OCI-LY1 (cell line): Measurements from ENCODE around the gene HECW1.
"Not testable (repeated sequence)": the region's sequence is repeated elsewhere in the genome, so short reads cannot be mapped to it uniquely, and the experiment has no call there.

Source experiments
- H2AFZ ChIP-seq: fragments of 200-600 bp; sonication (generic), shearing (Covaris generic); 2 replicates; pipeline ENCODE4 v1.6.0; 2014; ENCODE audit warnings: antibody characterized with exemption, mild to moderate bottlenecking, low read length
- H3F3A ChIP-seq: fragments of 200-600 bp; sonication (generic), shearing (Covaris generic); 2 replicates; pipeline ENCODE4 v1.6.0; 2014; ENCODE audit warnings: mild to moderate bottlenecking, antibody characterized with exemption, low read length, moderate library complexity; ENCODE audit not compliant: insufficient read depth
- H3K27ac ChIP-seq: fragments of 200-600 bp; sonication (generic); 2 replicates; pipeline ENCODE4 v1.5.1; 2014; ENCODE audit warnings: low read length, mixed run types, mild to moderate bottlenecking, low read depth; ENCODE audit not compliant: poor library complexity, severe bottlenecking
- H3K27me3 ChIP-seq: fragments of 200-600 bp; sonication (generic); 2 replicates; pipeline ENCODE4 v1.6.0; 2014; ENCODE audit warnings: antibody characterized with exemption, mild to moderate bottlenecking, low read length, moderate library complexity; ENCODE audit not compliant: insufficient read depth
- H3K36me3 ChIP-seq: fragments of 200-600 bp; sonication (generic); 2 replicates; pipeline ENCODE4 v1.6.1; 2014; ENCODE audit warnings: mild to moderate bottlenecking, antibody characterized with exemption, low read length, moderate library complexity, mixed read lengths; ENCODE audit not compliant: insufficient read depth
- H3K4me1 ChIP-seq: fragments of 200-600 bp; sonication (generic); 2 replicates; pipeline ENCODE4 v1.5.1; 2014; ENCODE audit warnings: mild to moderate bottlenecking, low read length, moderate library complexity; ENCODE audit not compliant: insufficient read depth, severe bottlenecking
- H3K4me2 ChIP-seq: fragments of 200-600 bp; sonication (generic), shearing (Covaris generic); 2 replicates; pipeline ENCODE4 v1.6.1; 2014; ENCODE audit warnings: low read length
- H3K4me3 ChIP-seq: fragments of 200-600 bp; sonication (generic); 2 replicates; pipeline ENCODE4 v1.5.1; 2014; ENCODE audit warnings: low read length, low read depth, mild to moderate bottlenecking, mixed read lengths; ENCODE audit not compliant: poor library complexity, severe bottlenecking
- H3K79me2 ChIP-seq: fragments of 200-600 bp; shearing (Covaris generic); 2 replicates; pipeline ENCODE4 v1.6.1; 2016; ENCODE audit warnings: mixed run types, low read length, mixed read lengths; ENCODE audit not compliant: insufficient read depth
- H3K9ac ChIP-seq: fragments of 200-600 bp; sonication (generic), shearing (Covaris generic); 2 replicates; pipeline ENCODE4 v1.6.1; 2014; ENCODE audit warnings: mild to moderate bottlenecking, low read length, mixed read lengths
- H3K9me2 ChIP-seq: fragments of 200-600 bp; sonication (generic), shearing (Covaris generic); 2 replicates; pipeline ENCODE4 v1.6.1; 2014; ENCODE audit warnings: low read depth, mild to moderate bottlenecking, low read length, mixed read lengths
- H3K9me3 ChIP-seq: fragments of 200-600 bp; shearing (Covaris generic); 2 replicates; pipeline ENCODE4 v1.6.1; 2014; ENCODE audit warnings: low read length, mixed read lengths
- H4K20me1 ChIP-seq: fragments of 200-600 bp; sonication (generic), shearing (Covaris generic); 2 replicates; pipeline ENCODE4 v1.6.0; 2016; ENCODE audit warnings: mild to moderate bottlenecking, low read length; ENCODE audit not compliant: insufficient read depth
- CTCF ChIP-seq: fragments of 200-600 bp; sonication (generic), shearing (Covaris generic); IDR thresholded peaks from 2 replicates; pipeline ENCODE4 v1.5.1; 2017; ENCODE audit warnings: mild to moderate bottlenecking, antibody characterized with exemption, low read length, moderate library complexity, mixed read lengths
- EZH2 ChIP-seq: fragments of 200-600 bp; sonication (generic), shearing (Covaris generic); IDR thresholded peaks from 2 replicates; pipeline ENCODE4 v1.8.0; 2017; ENCODE audit warnings: borderline replicate concordance, mixed run types, mild to moderate bottlenecking, antibody characterized with exemption, low read length, moderate library complexity, mixed read lengths

Gene HECW1

GRCh38 chr7:43482679-43483252, 370.3 kb downstream of the HECW1 start:
- no peak overlapping the region for H3K4me2 ChIP-seq
- no peaks in the 10 kb centered on the region for H3K79me2 ChIP-seq
- H3K27ac ChIP-seq, result no peak overlapping the region
- H3K27me3 ChIP-seq, result no peaks in the 10 kb centered on the region
- TF ChIP-seq CTCF (no peak), EZH2 (no peak)
- no peaks in the 10 kb centered on the region for H3K9me2 ChIP-seq
- no peaks in the 10 kb centered on the region for H3K36me3 ChIP-seq
- H4K20me1 ChIP-seq, result no peaks in the 10 kb centered on the region
- H3K4me3 ChIP-seq, result no peak overlapping the region
- H3F3A ChIP-seq, result no peaks in the 10 kb centered on the region
- H2AFZ ChIP-seq, result no peak overlapping the region
- H3K4me1 ChIP-seq, result no peaks in the 10 kb centered on the region
- no peaks in the 10 kb centered on the region for H3K9me3 ChIP-seq
- no peak overlapping the region for H3K9ac ChIP-seq

- Histone ChIP-seq H2AFZ (no peak overlapping the region), H3K9me2 (no peaks in the 10 kb centered on the region)
Measured at GRCh38 chr7:43484678-43485395, 372.4 kb downstream of the HECW1 start.

GRCh38 chr7:43485580-43485979, 373.1 kb downstream of the HECW1 start:
- Histone ChIP-seq H3K9ac (no peak overlapping the region), H2AFZ (no peak overlapping the region), H3K36me3 (no peaks in the 10 kb centered on the region), H3F3A (no peaks in the 10 kb centered on the region), H3K4me1 (no peaks in the 10 kb centered on the region), H3K9me3 (no peaks in the 10 kb centered on the region), H3K9me2 (no peaks in the 10 kb centered on the region), H3K27me3 (no peaks in the 10 kb centered on the region), H3K4me2 (no peak overlapping the region), H3K4me3 (no peak overlapping the region), H4K20me1 (no peaks in the 10 kb centered on the region), H3K27ac (no peak overlapping the region), H3K79me2 (no peaks in the 10 kb centered on the region)
- TF ChIP-seq CTCF, result no peak
- no peak for TF ChIP-seq EZH2

More at GRCh38 chr7:43484678-43485395, 372.4 kb downstream of the HECW1 start:
- H3K9me3 ChIP-seq, result no peaks in the 10 kb centered on the region
- no peaks in the 10 kb centered on the region for H3K36me3 ChIP-seq
- no peaks in the 10 kb centered on the region for H3K79me2 ChIP-seq
- no peak for TF ChIP-seq EZH2
- no peak for TF ChIP-seq CTCF
- H3K4me1 ChIP-seq, result no peaks in the 10 kb centered on the region
- H4K20me1 ChIP-seq, result no peaks in the 10 kb centered on the region
- no peaks in the 10 kb centered on the region for H3F3A ChIP-seq
- no peak overlapping the region for H3K4me3 ChIP-seq
- no peak overlapping the region for H3K27ac ChIP-seq
- H3K9ac ChIP-seq, result no peak overlapping the region
- no peaks in the 10 kb centered on the region for H3K27me3 ChIP-seq
- no peak overlapping the region for H3K4me2 ChIP-seq

GRCh38 chr7:43486008-43486407, 373.6 kb downstream of the HECW1 start:
- not testable (repeated sequence) for H3K36me3 ChIP-seq, H3K27ac ChIP-seq, H3K4me1 ChIP-seq, H2AFZ ChIP-seq, H3K9me3 ChIP-seq, H3K79me2 ChIP-seq, H3F3A ChIP-seq, H4K20me1 ChIP-seq, H3K9ac ChIP-seq, H3K4me3 ChIP-seq, H3K9me2 ChIP-seq, H3K27me3 ChIP-seq, H3K4me2 ChIP-seq
